GM10847 (cell line): Measurements from ENCODE around the gene KIRREL3.

Experiments used
- POLR2A ChIP-seq: IDR thresholded peaks from 2 replicates; pipeline ENCODE4 v1.6.1; 2011; ENCODE audit not compliant: insufficient read length; ENCODE audit errors: extremely low read depth

Gene KIRREL3

GRCh38 chr11:126476266-126476924, 524.2 kb downstream of the KIRREL3 start:
- no peak for TF ChIP-seq POLR2A

- TF ChIP-seq POLR2A: no peak
These were observed 525.3 kb downstream of the KIRREL3 start for GRCh38 chr11:126475014-126475991.

GRCh38 chr11:126474220-126474619, 526.4 kb downstream of the KIRREL3 start:
- no peak for TF ChIP-seq POLR2A

GRCh38 chr11:126473269-126473668, 527.3 kb downstream of the KIRREL3 start:
- TF ChIP-seq POLR2A: no peak

- TF ChIP-seq POLR2A: no peak
These were observed 531.3 kb downstream of the KIRREL3 start for GRCh38 chr11:126469311-126469710.

- no peak for TF ChIP-seq POLR2A
These were observed 532.5 kb downstream of the KIRREL3 start for GRCh38 chr11:126468102-126468521.

- no peak for TF ChIP-seq POLR2A
These were observed 533.1 kb downstream of the KIRREL3 start for GRCh38 chr11:126467471-126467870.

- TF ChIP-seq POLR2A: no peak
These were observed 533.6 kb downstream of the KIRREL3 start for GRCh38 chr11:126467046-126467370.

GRCh38 chr11:126466236-126467045, 534.1 kb downstream of the KIRREL3 start:
- no peak for TF ChIP-seq POLR2A

GRCh38 chr11:126465573-126466188, 534.9 kb downstream of the KIRREL3 start:
- TF ChIP-seq POLR2A: no peak

GRCh38 chr11:126464796-126465195, 535.8 kb downstream of the KIRREL3 start:
- TF ChIP-seq POLR2A: no peak

- no peak for TF ChIP-seq POLR2A
These were observed 538.1 kb downstream of the KIRREL3 start for GRCh38 chr11:126462422-126462821.

GRCh38 chr11:126461996-126462395, 538.6 kb downstream of the KIRREL3 start:
- no peak for TF ChIP-seq POLR2A

GRCh38 chr11:126461096-126461440, 539.5 kb downstream of the KIRREL3 start:
- TF ChIP-seq POLR2A: no peak
